NCI-H524 treated with DMSO at 0.1 percent for 48 hours (cell line): ENCODE data around the gene DNAJC22.
"Not testable (repeated sequence)": the region's sequence is repeated elsewhere in the genome, so short reads cannot be mapped to it uniquely, and the experiment has no call there.

Experiments used
- DNase-seq: peaks from one replicate; lab custom pipeline; 2025; lab: John Stamatoyannopoulos, UW

The DNAJC22 gene

DNA sequence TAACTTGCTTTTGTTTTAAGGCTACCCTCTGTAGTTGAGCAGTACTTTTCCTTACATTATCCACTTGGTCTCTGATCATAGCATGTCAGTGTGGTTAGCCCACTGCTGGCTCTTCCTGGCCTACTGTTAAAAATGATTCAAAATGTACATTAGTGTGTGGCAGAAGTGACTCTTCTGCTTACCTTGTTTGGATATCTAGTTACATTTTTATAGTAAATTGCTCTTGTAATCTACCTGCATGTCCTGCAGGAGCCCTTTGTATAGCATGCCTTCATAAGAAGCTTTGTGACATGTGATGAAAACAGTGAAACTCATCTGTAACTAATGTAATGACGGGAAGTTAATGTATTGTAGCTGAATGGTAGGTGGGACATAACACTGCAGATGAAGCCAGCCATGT is 28.7 kb downstream of the DNAJC22 start:
- DNase-seq = no peak

GRCh38 chr12:49377386-49377785 is 30.7 kb downstream of the DNAJC22 start:
- no peak for DNase-seq

GRCh38 chr12:49380184-49380583 is 33.5 kb downstream of the DNAJC22 start:
- not testable (repeated sequence) for DNase-seq

- DNase-seq = no peak
These were observed 42.1 kb downstream of the DNAJC22 start for GRCh38 chr12:49388682-49389386.

DNA sequence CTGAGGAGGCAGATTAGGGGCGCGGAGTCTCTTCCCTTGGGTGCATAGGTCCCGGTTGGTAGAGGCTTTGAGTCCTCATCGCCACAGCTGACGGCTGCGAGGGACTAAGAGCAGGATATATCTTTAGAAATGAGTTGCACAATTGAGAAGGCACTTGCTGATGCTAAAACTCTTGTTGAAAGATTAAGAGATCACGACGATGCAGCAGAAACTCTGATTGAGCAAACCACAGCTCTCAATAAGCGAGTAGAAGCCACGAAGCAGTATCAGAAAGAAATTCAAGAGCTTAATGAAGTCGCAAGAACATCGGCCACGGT is 42.7 kb downstream of the DNAJC22 start:
- no peak for DNase-seq

DNA sequence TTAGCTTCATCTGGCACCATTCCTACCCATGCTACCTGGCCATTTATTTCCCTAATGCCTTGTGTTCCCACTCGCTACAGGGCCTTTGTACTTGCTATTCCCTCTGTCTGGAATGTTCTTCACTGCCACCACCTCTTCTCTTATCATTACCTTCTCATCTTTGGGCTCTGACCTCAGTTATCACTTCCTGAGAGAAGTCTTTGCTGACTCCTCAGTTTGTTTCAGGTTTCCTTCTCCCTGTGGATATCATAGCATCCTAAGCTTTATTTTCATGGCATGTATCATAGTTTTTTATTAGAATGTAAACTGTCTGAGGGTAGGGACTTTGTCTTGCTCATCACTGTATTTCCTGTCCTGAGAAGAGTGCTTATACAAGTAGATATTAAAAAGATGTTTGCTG is 50.3 kb downstream of the DNAJC22 start:
- no peak for DNase-seq

- DNase-seq = no peak
These were observed 53.6 kb downstream of the DNAJC22 start for GRCh38 chr12:49400304-49400703.
